GM23338 (cell line): ENCODE measurements around the gene KRTAP20-1. TPM values are rescaled to one million over a fixed set of nuclear protein-coding genes. Genes with fewer than 3 reads are reported as not detected.

Source experiments
- ATAC-seq: fragments of 200-7000 bp; cut with Tn5 transposase; 3 replicates; pipeline ENCODE4 v1.9.1; 2020
- DNase-seq: peaks from one replicate; pipeline ENCODE4 v3.0.0-alpha.2; 2015; ENCODE audit warnings: low spot score
- H2AFZ ChIP-seq: fragments of 200-600 bp; sonication (generic); 2 replicates; pipeline ENCODE4 v1.8.0; 2016; ENCODE audit warnings: antibody characterized with exemption, mild to moderate bottlenecking, moderate library complexity
- H3F3A ChIP-seq: fragments of 200-600 bp; sonication (generic); replicated peaks from 2 replicates; pipeline ENCODE4 v1.8.0; 2017; ENCODE audit warnings: antibody characterized with exemption, mixed run types, low read depth
- H3K27ac ChIP-seq: fragments of 200-600 bp; sonication (generic); 2 replicates; pipeline ENCODE4 v1.6.1; 2016; ENCODE audit warnings: low read depth
- H3K27me3 ChIP-seq: fragments of 200-600 bp; sonication (generic); 2 replicates; pipeline ENCODE4 v1.8.0; 2016; ENCODE audit warnings: mild to moderate bottlenecking, mixed run types, moderate library complexity; ENCODE audit not compliant: insufficient read depth
- H3K36me3 ChIP-seq: fragments of 200-600 bp; sonication (generic); 2 replicates; pipeline ENCODE4 v1.8.0; 2016; ENCODE audit warnings: mild to moderate bottlenecking; ENCODE audit not compliant: insufficient read depth
- H3K4me1 ChIP-seq: fragments of 200-600 bp; sonication (generic); 2 replicates; pipeline ENCODE4 v1.8.0; 2016; ENCODE audit warnings: mild to moderate bottlenecking, moderate library complexity; ENCODE audit not compliant: insufficient read depth
- H3K4me2 ChIP-seq: fragments of 200-600 bp; sonication (generic); 2 replicates; pipeline ENCODE4 v1.7.1; 2017; ENCODE audit warnings: mixed run types
- H3K4me3 ChIP-seq: fragments of 200-600 bp; sonication (generic); 2 replicates; pipeline ENCODE4 v1.6.1; 2016; ENCODE audit warnings: mixed run types
- H3K79me2 ChIP-seq: fragments of 200-600 bp; sonication (generic); replicated peaks from 2 replicates; pipeline ENCODE4 v1.8.0; 2017; ENCODE audit warnings: mild to moderate bottlenecking; ENCODE audit not compliant: insufficient read depth
- H3K9me2 ChIP-seq: fragments of 200-600 bp; sonication (generic); 2 replicates; pipeline ENCODE4 v1.8.0; 2017; ENCODE audit not compliant: insufficient read depth
- H4K20me1 ChIP-seq: fragments of 200-600 bp; sonication (generic); replicated peaks from 2 replicates; pipeline ENCODE4 v1.8.0; 2017; ENCODE audit warnings: mild to moderate bottlenecking; ENCODE audit not compliant: insufficient read depth
- H3K27ac Mint-ChIP-seq: 2 replicates; pipeline ENCODE4 v1.8.0; 2020; ENCODE audit warnings: inconsistent platforms, mild to moderate bottlenecking, moderate library complexity, mixed read lengths
- H3K27me3 Mint-ChIP-seq: 3 replicates; pipeline ENCODE4 v1.8.0; 2022; ENCODE audit warnings: low read depth, mild to moderate bottlenecking, moderate library complexity, mixed read lengths, inconsistent platforms; ENCODE audit not compliant: insufficient read depth, poor library complexity
- H3K36me3 Mint-ChIP-seq: 3 replicates; pipeline ENCODE4 v1.8.0; 2021; ENCODE audit warnings: low read depth, mild to moderate bottlenecking, inconsistent platforms, moderate library complexity, mixed read lengths
- H3K4me1 Mint-ChIP-seq: 3 replicates; pipeline ENCODE4 v1.8.0; 2020; ENCODE audit warnings: mild to moderate bottlenecking, inconsistent platforms, mixed read lengths
- H3K4me3 Mint-ChIP-seq: 3 replicates; pipeline ENCODE4 v1.8.0; 2021; ENCODE audit warnings: moderate library complexity, mild to moderate bottlenecking, inconsistent platforms, mixed read lengths
- H3K9me3 Mint-ChIP-seq: 3 replicates; pipeline ENCODE4 v1.8.0; 2020; ENCODE audit warnings: moderate library complexity, mild to moderate bottlenecking, inconsistent platforms, mixed read lengths
- CTCF ChIP-seq, 2 experiments: fragments of 200-600 bp in 1 of 2; sonication (generic) in 1 of 2; conservative IDR thresholded peaks; 2 replicates each; pipeline versions ENCODE4 v1.5.1 to v1.6.1; 2016 to 2017; ENCODE audit warnings: antibody characterized with exemption in 2 of 2, low read depth in 2 of 2, mild to moderate bottlenecking in 2 of 2, moderate library complexity in 1 of 2
- EZH2phosphoT487 ChIP-seq: fragments of 200-600 bp; sonication (generic); IDR thresholded peaks from one replicate; pipeline ENCODE4 v1.8.1; 2018; ENCODE audit warnings: antibody characterized with exemption; ENCODE audit not compliant: unreplicated experiment
- JUNB ChIP-seq: IDR thresholded peaks from one replicate; pipeline ENCODE4 v1.6.1; 2016; ENCODE audit warnings: antibody characterized with exemption; ENCODE audit not compliant: unreplicated experiment
- POLR2AphosphoS5 ChIP-seq: IDR thresholded peaks from 2 replicates; pipeline ENCODE4 v1.6.1; 2016; ENCODE audit warnings: antibody characterized with exemption, low read depth
- REST ChIP-seq: IDR thresholded peaks from one replicate; pipeline ENCODE4 v1.6.1; 2018; ENCODE audit warnings: antibody characterized with exemption; ENCODE audit not compliant: unreplicated experiment
- STAT1 ChIP-seq: IDR thresholded peaks from one replicate; pipeline ENCODE4 v1.6.1; 2016; ENCODE audit warnings: antibody characterized with exemption; ENCODE audit not compliant: unreplicated experiment
- ZNF114 ChIP-seq: fragments of 250-450 bp; sonication (Bioruptor Pico); IDR thresholded peaks from 2 replicates; pipeline ENCODE4 v1.5.0; 2020; ENCODE audit warnings: mild to moderate bottlenecking, moderate library complexity
- polyA plus RNA-seq: library from polyadenylated mRNA; unstranded; fragments of >200 nt; fragmentation: Nextera tagmentation; extraction: Ambion mirVana; gene quantifications from 2 replicates; pipeline ENCODE4 v1.2.1, GENCODE V29; 2016
- total RNA-seq: library from RNA; depleted of rRNA; stranded (reverse); fragments of >200 nt; shearing (Covaris generic); gene quantifications from 2 replicates; pipeline ENCODE4 v1.2.3, GENCODE V29; 2014

The KRTAP20-1 gene
- total and polyA plus RNA-seq, 2 experiments from 2014 or later = not detected

GRCh38 chr21:30600787-30601186 is 15.4 kb upstream of the KRTAP20-1 start, which contains the start of gene KRTAP22-1:
TSS of gene KRTAP22-1 (plus strand) at chr21:30601087.
- Mint-ChIP-seq H3K4me1 (no peaks in the 10 kb centered on the region), H3K27ac (no peak within 1 kb of the TSS), H3K4me3 (no peak within 1 kb of the TSS), H3K9me3 (no peaks in the 10 kb centered on the region; the same call in 2 of the 3 replicates), H3K36me3 (no peaks in the 10 kb centered on the region), H3K27me3 (no peaks in the 10 kb centered on the region)
- Histone ChIP-seq H3K36me3 (no peaks in the 10 kb centered on the region), H3K79me2 (no peaks in the 10 kb centered on the region), H4K20me1 (no peaks in the 10 kb centered on the region), H2AFZ (no peak within 1 kb of the TSS; the same call in 1 of the 2 replicates), H3K4me3 (no peak within 1 kb of the TSS), H3K27me3 (no peaks in the 10 kb centered on the region), H3K27ac (no peak within 1 kb of the TSS), H3F3A (no peaks in the 10 kb centered on the region), H3K4me2 (no peak within 1 kb of the TSS), H3K9me2 (no peaks in the 10 kb centered on the region), H3K4me1 (no peaks in the 10 kb centered on the region)
- ATAC-seq (no peak), DNase-seq (no peak)
- no peak for TF ChIP-seq ZNF114 (CRISPR knock-in tag)
- no peak for TF ChIP-seq EZH2phosphoT487
- TF ChIP-seq POLR2AphosphoS5 = no peak

GRCh38 chr21:30605968-30606367 is 10.3 kb upstream of the KRTAP20-1 start:
- Histone ChIP-seq H2AFZ (no peak overlapping the region), H4K20me1 (no peaks in the 10 kb centered on the region), H3K9me2 (no peaks in the 10 kb centered on the region), H3F3A (no peaks in the 10 kb centered on the region), H3K27me3 (no peaks in the 10 kb centered on the region), H3K4me2 (no peak overlapping the region), H3K4me3 (no peak overlapping the region), H3K79me2 (no peaks in the 10 kb centered on the region), H3K36me3 (no peaks in the 10 kb centered on the region), H3K4me1 (no peaks in the 10 kb centered on the region), H3K27ac (no peak overlapping the region)
- Mint-ChIP-seq H3K9me3 (peaks cover 2% of the 10 kb centered on the region), H3K27me3 (no peaks in the 10 kb centered on the region), H3K36me3 (no peaks in the 10 kb centered on the region), H3K4me1 (no peaks in the 10 kb centered on the region), H3K4me3 (no peak overlapping the region), H3K27ac (no peak overlapping the region)
- TF ChIP-seq STAT1 (no peak), CTCF (conservative IDR thresholded peaks at IDR 0.05; ENCODE audit: low read depth in 2 of 2) (peak; percentile 25 to 36; a peak in 3 of 4 replicates)
- ATAC-seq (peak; percentile 96), DNase-seq (peak; percentile 56)

DNA sequence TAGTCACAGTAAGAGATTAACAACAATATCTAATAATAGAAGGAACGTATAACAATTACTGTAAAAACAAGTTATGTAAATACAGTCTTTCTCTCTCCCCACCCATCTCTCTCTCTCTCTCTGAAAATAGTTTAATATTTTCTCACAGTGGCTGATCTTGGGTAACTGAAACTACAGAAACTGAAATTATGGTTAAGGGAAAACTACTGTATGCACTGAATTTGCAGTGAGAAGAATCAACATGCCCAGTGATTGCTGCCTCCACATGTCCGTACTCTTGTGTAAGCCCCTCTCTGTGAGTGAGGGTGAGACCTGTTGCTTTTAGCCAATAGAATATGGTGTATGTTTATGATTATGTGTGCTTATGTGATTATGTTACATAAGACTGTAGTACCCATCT is 4.1 kb upstream of the KRTAP20-1 start:
- ATAC-seq (no peak), DNase-seq (no peak)
- H3K4me3 ChIP-seq = no peak overlapping the region
- no peaks in the 10 kb centered on the region for H3F3A ChIP-seq
- H2AFZ ChIP-seq = no peak overlapping the region
- H3K27ac ChIP-seq = no peak overlapping the region
- H3K4me1 ChIP-seq = no peaks in the 10 kb centered on the region
- Mint-ChIP-seq H3K36me3 (no peaks in the 10 kb centered on the region), H3K27me3 (no peaks in the 10 kb centered on the region), H3K9me3 (peaks cover 7% of the 10 kb centered on the region; the same call in 2 of the 3 replicates), H3K4me1 (no peaks in the 10 kb centered on the region), H3K4me3 (no peak overlapping the region), H3K27ac (no peak overlapping the region)
- no peaks in the 10 kb centered on the region for H4K20me1 ChIP-seq
- no peaks in the 10 kb centered on the region for H3K36me3 ChIP-seq
- H3K9me2 ChIP-seq = no peaks in the 10 kb centered on the region
- no peaks in the 10 kb centered on the region for H3K79me2 ChIP-seq
- no peak for TF ChIP-seq REST
- TF ChIP-seq JUNB = no peak
- H3K27me3 ChIP-seq = no peaks in the 10 kb centered on the region
- H3K4me2 ChIP-seq = no peak overlapping the region
